Mammary epithelial cell (primary cell): ENCODE data around the gene SHLD1.

Experiments
- EZH2 ChIP-seq: IDR thresholded peaks from 2 replicates; pipeline ENCODE4 v1.6.1; 2012; ENCODE audit warnings: low read length, inconsistent platforms, borderline replicate concordance
- TF ChIP-seq, protein P1 (sequence below), 2 donors: IDR thresholded peaks in 1 of 2; conservative IDR thresholded peaks in 1 of 2; 2 replicates each; pipeline ENCODE4 v1.5.1; 2011 to 2012; ENCODE audit warnings: inconsistent platforms in 2 of 2, low read length in 2 of 2, mild to moderate bottlenecking in 2 of 2, control low read depth in 1 of 2, low read depth in 1 of 2; ENCODE audit not compliant: insufficient read depth in 1 of 2; ENCODE audit errors: extremely low read depth in 1 of 2

DNA sequence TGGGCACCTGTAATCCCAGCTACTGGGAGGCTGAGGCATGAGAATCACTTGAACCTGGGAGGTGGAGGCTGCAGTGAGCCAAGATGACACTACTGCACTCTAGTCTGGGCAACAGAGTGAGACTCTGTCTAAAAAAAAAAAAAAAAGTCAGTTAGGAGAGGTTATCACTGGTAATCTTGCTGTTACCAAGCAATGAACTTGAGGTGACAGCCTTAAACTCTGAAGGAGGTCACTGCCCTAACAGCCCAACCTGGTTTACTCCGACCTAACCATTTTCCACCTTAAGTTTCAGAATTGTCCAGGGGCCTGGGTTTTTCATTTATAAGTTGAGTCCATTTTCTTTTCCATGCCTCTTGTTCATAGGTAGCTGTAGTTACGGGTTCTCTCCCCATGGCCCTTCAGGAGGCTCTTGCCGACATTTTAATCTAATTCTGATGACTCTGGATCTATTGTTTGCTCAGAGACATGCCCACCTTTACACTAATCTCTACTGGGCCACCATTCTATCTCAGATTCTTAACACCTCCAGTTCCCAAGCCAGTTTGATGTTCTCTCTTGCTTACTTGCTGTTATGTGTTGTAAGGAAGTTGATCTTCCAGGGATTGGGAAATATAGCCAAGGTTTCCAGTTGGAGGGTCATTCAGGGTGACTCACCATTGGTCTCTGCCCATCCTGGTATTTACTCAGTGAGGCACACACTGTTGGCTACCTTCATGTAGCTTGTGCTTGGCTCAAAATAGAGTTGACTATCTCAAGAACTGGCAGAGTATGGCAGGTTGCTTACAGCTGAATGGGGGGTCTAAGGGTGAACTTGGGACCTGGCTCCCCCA is 29.1 kb downstream of the SHLD1 start:
- TF ChIP-seq, protein P1, sequence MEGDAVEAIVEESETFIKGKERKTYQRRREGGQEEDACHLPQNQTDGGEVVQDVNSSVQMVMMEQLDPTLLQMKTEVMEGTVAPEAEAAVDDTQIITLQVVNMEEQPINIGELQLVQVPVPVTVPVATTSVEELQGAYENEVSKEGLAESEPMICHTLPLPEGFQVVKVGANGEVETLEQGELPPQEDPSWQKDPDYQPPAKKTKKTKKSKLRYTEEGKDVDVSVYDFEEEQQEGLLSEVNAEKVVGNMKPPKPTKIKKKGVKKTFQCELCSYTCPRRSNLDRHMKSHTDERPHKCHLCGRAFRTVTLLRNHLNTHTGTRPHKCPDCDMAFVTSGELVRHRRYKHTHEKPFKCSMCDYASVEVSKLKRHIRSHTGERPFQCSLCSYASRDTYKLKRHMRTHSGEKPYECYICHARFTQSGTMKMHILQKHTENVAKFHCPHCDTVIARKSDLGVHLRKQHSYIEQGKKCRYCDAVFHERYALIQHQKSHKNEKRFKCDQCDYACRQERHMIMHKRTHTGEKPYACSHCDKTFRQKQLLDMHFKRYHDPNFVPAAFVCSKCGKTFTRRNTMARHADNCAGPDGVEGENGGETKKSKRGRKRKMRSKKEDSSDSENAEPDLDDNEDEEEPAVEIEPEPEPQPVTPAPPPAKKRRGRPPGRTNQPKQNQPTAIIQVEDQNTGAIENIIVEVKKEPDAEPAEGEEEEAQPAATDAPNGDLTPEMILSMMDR (conservative IDR thresholded peaks at IDR 0.05 in 1 of 2, IDR thresholded peaks at IDR 0.05 in 1 of 2; ENCODE audit: extremely low read depth in 1 of 2, insufficient read depth in 1 of 2, low read depth in 1 of 2, low read length in 2 of 2) = no peak
- TF ChIP-seq EZH2 = no peak
